Nephron (organoid): ENCODE measurements around the gene SRD5A3.

Experiments
- H3K27ac Mint-ChIP-seq, 3 experiments: 2 replicates each; pipeline ENCODE4 v1.8.0; 2020; ENCODE audit warnings: mixed read lengths in 3 of 3, mild to moderate bottlenecking in 2 of 3, moderate library complexity in 1 of 3
- H3K27me3 Mint-ChIP-seq: 2 replicates; pipeline ENCODE4 v1.8.0; 2021; ENCODE audit warnings: low read depth, mild to moderate bottlenecking, moderate library complexity, mixed read lengths
- H3K36me3 Mint-ChIP-seq: 2 replicates; pipeline ENCODE4 v1.8.0; 2020; ENCODE audit warnings: low read depth, mixed read lengths
- H3K4me1 Mint-ChIP-seq: 2 replicates; pipeline ENCODE4 v1.8.0; 2020; ENCODE audit warnings: mixed read lengths
- H3K4me3 Mint-ChIP-seq, 3 experiments: 2 replicates each; pipeline ENCODE4 v1.8.0; 2020; ENCODE audit warnings: mild to moderate bottlenecking in 3 of 3, mixed read lengths in 3 of 3, moderate library complexity in 2 of 3
- H3K9me3 Mint-ChIP-seq: 2 replicates; pipeline ENCODE4 v1.8.0; 2020; ENCODE audit warnings: mixed read lengths
- TF ChIP-seq, protein P1 (sequence below), 3 experiments: fragments of 200-600 bp; sonication (generic); IDR thresholded peaks; one replicate each; pipeline ENCODE4 v1.5.0; 2021; ENCODE audit warnings: antibody characterized with exemption in 3 of 3; ENCODE audit not compliant: unreplicated experiment in 3 of 3

SRD5A3 gene

GRCh38 chr4:55385201-55385649 is 39.2 kb downstream of the SRD5A3 start:
- peaks cover 4% of the 10 kb centered on the region for H3K27me3 Mint-ChIP-seq
- H3K9me3 Mint-ChIP-seq: no peaks in the 10 kb centered on the region
- TF ChIP-seq, protein P1, sequence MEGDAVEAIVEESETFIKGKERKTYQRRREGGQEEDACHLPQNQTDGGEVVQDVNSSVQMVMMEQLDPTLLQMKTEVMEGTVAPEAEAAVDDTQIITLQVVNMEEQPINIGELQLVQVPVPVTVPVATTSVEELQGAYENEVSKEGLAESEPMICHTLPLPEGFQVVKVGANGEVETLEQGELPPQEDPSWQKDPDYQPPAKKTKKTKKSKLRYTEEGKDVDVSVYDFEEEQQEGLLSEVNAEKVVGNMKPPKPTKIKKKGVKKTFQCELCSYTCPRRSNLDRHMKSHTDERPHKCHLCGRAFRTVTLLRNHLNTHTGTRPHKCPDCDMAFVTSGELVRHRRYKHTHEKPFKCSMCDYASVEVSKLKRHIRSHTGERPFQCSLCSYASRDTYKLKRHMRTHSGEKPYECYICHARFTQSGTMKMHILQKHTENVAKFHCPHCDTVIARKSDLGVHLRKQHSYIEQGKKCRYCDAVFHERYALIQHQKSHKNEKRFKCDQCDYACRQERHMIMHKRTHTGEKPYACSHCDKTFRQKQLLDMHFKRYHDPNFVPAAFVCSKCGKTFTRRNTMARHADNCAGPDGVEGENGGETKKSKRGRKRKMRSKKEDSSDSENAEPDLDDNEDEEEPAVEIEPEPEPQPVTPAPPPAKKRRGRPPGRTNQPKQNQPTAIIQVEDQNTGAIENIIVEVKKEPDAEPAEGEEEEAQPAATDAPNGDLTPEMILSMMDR (IDR thresholded peaks at IDR 0.05; ENCODE audit: unreplicated experiment in 3 of 3): no peak
- no peaks in the 10 kb centered on the region for H3K36me3 Mint-ChIP-seq
- H3K4me1 Mint-ChIP-seq: no peaks in the 10 kb centered on the region
- H3K27ac Mint-ChIP-seq: no peak overlapping the region
- no peak overlapping the region for H3K4me3 Mint-ChIP-seq

DNA sequence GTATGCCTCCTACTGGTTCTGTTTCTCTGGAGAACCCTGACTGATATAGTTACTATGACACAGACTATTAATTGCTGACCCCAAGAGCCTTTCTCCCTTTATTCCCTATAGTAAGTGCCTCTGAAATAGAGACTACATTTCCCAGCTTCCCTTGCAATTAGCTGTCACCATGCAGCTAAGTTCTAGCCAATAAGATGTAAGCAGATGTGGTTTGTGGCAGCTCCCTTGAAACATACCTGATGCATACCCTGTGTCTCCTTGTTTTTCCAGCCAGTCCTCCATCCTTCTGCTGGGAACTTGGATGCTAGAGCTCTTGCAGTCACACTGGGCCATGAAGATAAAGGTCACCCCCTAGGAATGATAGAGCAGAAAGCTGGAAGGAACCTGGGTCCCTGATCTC is 40.0 kb downstream of the SRD5A3 start:
- no peaks in the 10 kb centered on the region for H3K9me3 Mint-ChIP-seq
- TF ChIP-seq, protein P1 (IDR thresholded peaks at IDR 0.05; ENCODE audit: unreplicated experiment in 3 of 3): no peak

GRCh38 chr4:55386840-55387239 is 40.8 kb downstream of the SRD5A3 start:
- TF ChIP-seq, protein P1 (IDR thresholded peaks at IDR 0.05; ENCODE audit: unreplicated experiment in 3 of 3): no peak
- Mint-ChIP-seq H3K27me3 (peaks cover 4% of the 10 kb centered on the region), H3K36me3 (no peaks in the 10 kb centered on the region), H3K9me3 (no peaks in the 10 kb centered on the region), H3K4me3 (no peak overlapping the region), H3K4me1 (no peaks in the 10 kb centered on the region), H3K27ac (no peak overlapping the region)

More for the DNA sequence above, 40.0 kb downstream of the SRD5A3 start:
- no peak overlapping the region for H3K4me3 Mint-ChIP-seq
- H3K4me1 Mint-ChIP-seq: no peaks in the 10 kb centered on the region
- no peaks in the 10 kb centered on the region for H3K36me3 Mint-ChIP-seq
- H3K27me3 Mint-ChIP-seq: peaks cover 4% of the 10 kb centered on the region
- no peak overlapping the region for H3K27ac Mint-ChIP-seq

- no peaks in the 10 kb centered on the region for H3K36me3 Mint-ChIP-seq
- TF ChIP-seq, protein P1 (IDR thresholded peaks at IDR 0.05; ENCODE audit: unreplicated experiment in 3 of 3): no peak
- H3K4me1 Mint-ChIP-seq: peaks cover 21% of the 10 kb centered on the region
- H3K4me3 Mint-ChIP-seq: peak overlapping the region; percentile 71 to 98 (median 82)
- no peaks in the 10 kb centered on the region for H3K27me3 Mint-ChIP-seq
- H3K9me3 Mint-ChIP-seq: no peaks in the 10 kb centered on the region
- H3K27ac Mint-ChIP-seq: no peak overlapping the region
Observed at GRCh38 chr4:55393461-55394320, 47.6 kb downstream of the SRD5A3 start.

- Mint-ChIP-seq H3K4me3 (peak overlapping the region; percentile 94 to 98 (median 95)), H3K4me1 (peaks cover 29% of the 10 kb centered on the region), H3K27ac (peak overlapping the region; percentile 87 to 97 (median 93)), H3K36me3 (peaks cover 6% of the 10 kb centered on the region), H3K9me3 (no peaks in the 10 kb centered on the region), H3K27me3 (no peaks in the 10 kb centered on the region)
- TF ChIP-seq, protein P1 (IDR thresholded peaks at IDR 0.05; ENCODE audit: unreplicated experiment in 3 of 3): no peak
Observed at GRCh38 chr4:55395218-55395528, 49.1 kb downstream of the SRD5A3 start.
